OCI-M2 (cell line): ENCODE measurements around the gene ARFGEF3.
"Not testable (repeated sequence)": the region's sequence is repeated elsewhere in the genome, so short reads cannot be mapped to it uniquely, and the experiment has no call there.

Experiments used
- DNase-seq: peaks from one replicate; lab custom pipeline; 2025; ENCODE audit not compliant: unreplicated experiment; lab: John Stamatoyannopoulos, UW

ARFGEF3 gene

GRCh38 chr6:138271451-138271850, 109.7 kb downstream of the ARFGEF3 start:
- DNase-seq = no peak

GRCh38 chr6:138272533-138273315, 111.0 kb downstream of the ARFGEF3 start:
- DNase-seq = no peak

GRCh38 chr6:138275976-138276375, 114.2 kb downstream of the ARFGEF3 start:
- DNase-seq = no peak

GRCh38 chr6:138277835-138278234, 116.1 kb downstream of the ARFGEF3 start:
- no peak for DNase-seq

- no peak for DNase-seq
These were observed 116.6 kb downstream of the ARFGEF3 start for GRCh38 chr6:138278326-138278725.

GRCh38 chr6:138285800-138286199, 124.1 kb downstream of the ARFGEF3 start:
- no peak for DNase-seq

- DNase-seq = no peak
These were observed 125.0 kb downstream of the ARFGEF3 start for GRCh38 chr6:138286698-138287097.

- DNase-seq = no peak
These were observed 125.6 kb downstream of the ARFGEF3 start for GRCh38 chr6:138287144-138287955.

GRCh38 chr6:138288428-138289085, 126.8 kb downstream of the ARFGEF3 start:
- not testable (repeated sequence) for DNase-seq

- DNase-seq = no peak
These were observed 128.0 kb downstream of the ARFGEF3 start for GRCh38 chr6:138289739-138290138.

- DNase-seq = no peak
These were observed 128.8 kb downstream of the ARFGEF3 start for GRCh38 chr6:138290423-138290962.

- DNase-seq = no peak
These were observed 129.5 kb downstream of the ARFGEF3 start for GRCh38 chr6:138291036-138291848.

GRCh38 chr6:138291849-138292181, 130.1 kb downstream of the ARFGEF3 start:
- DNase-seq = no peak

- no peak for DNase-seq
These were observed 130.7 kb downstream of the ARFGEF3 start for GRCh38 chr6:138292482-138292881.

- DNase-seq = no peak
These were observed 132.0 kb downstream of the ARFGEF3 start for GRCh38 chr6:138293428-138294395.

- DNase-seq = no peak
These were observed 134.6 kb downstream of the ARFGEF3 start for GRCh38 chr6:138296381-138296780.

- no peak for DNase-seq
These were observed 135.0 kb downstream of the ARFGEF3 start for GRCh38 chr6:138296786-138297185.

GRCh38 chr6:138297761-138298298, 136.1 kb downstream of the ARFGEF3 start:
- no peak for DNase-seq

GRCh38 chr6:138300469-138300868, 138.7 kb downstream of the ARFGEF3 start:
- DNase-seq = no peak
